H4 (cell line): Measurements from ENCODE around the gene MARVELD1. TPM values are rescaled to one million over a fixed set of nuclear protein-coding genes. Genes with fewer than 3 reads are reported as not detected.

Experiments used
- DNase-seq: peaks from one replicate; pipeline ENCODE4 v3.0.0-alpha.2; 2015; ENCODE audit warnings: low spot score
- total RNA-seq: library from RNA; depleted of rRNA; stranded (reverse); fragments of >200 nt; shearing (Covaris generic); gene quantifications from 2 replicates; pipeline ENCODE4 v1.2.3, GENCODE V29; 2014

The MARVELD1 gene
- total RNA-seq, 1 experiment from 2014 or later, result 46.1 TPM

DNA sequence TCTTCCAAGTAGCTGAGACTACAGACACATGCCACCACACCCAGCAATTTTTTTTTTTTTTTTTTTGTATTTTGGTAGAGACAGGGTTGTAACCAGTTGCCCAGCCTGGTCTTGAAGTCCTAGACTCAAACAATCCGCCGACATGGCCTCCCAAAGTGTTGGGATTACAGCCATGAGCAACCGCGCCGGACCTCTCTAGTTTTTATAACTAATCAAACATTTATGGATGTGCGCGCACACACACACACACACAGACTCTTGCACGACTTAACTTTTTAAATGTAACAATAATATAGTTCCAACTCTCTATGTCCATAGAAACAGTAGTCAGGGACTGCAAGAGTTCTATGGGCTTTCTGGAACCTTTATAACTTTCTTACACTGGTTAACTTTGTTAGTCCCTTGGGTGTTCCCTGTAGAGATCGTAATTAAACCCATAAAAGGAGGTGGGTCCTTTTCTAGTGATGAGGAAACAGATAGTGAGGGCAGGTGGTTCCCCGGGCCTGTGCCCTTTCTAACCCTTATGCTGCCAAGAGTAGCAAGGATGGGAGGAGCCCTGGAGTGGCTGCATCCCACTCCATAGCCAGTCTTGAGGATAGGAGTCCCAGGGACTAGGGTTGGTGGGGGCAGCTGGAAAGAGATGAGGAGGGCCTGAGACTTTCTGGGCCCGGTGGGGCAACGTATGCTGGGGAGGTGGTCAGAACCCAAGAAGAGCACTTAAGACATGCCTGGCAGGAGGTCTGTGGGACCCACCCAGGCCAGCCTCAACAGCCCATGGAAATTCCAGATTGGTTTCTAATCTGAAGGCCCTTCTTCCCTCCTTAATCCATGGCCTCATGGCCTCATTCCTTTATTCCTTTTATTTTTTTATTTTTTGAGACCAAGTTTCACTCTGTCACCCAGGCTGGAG lies 8.6 kb downstream of the MARVELD1 start:
- DNase-seq, result no peak

DNA sequence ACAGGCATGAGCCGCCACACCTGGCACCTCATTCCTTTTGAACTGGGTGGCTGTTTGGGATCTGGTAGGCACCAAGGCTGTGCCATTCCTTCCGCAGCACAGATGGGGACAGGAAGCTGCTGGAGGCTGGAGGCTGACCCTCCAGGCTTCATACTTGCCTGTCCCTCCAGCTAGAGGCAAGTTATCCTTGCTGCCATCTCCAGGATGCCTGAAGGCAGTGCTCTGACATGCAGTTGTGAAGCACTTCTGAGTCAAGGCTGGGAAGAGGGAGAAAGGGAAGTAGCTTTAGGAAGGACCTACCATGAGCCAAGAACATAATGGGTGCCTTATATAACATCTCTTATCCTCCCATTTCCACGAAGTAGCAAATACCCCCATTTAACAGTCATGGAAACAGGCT lies 9.5 kb downstream of the MARVELD1 start:
- DNase-seq, result no peak

GRCh38 chr10:97724341-97724941 lies 10.9 kb downstream of the MARVELD1 start:
- no peak for DNase-seq

DNA sequence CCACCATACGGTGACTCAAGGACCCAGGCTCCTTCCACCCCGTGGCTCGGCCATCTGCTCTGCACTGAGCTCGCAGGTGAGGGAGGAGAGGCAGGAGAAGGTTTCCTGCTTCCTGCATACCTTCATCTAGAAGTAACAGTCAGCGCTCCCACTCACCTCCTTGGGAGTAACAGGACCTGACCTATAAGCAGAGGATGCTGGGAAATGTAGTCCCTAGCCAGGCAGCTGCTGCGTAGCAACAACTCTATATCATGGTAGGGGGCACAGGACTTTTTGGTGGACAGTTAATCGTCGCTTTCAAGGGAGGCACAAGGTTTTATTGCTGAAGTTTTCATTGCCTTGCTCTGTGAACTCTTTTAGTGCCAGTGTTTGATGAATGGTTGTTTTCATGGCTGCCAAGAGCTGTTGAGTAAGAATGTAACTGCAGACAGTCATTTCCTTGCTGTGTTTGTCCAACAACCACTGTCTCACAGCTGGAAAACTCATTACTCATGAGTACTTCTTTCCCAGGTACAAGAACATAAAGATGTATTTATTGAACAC lies 13.2 kb downstream of the MARVELD1 start:
- no peak for DNase-seq

DNA sequence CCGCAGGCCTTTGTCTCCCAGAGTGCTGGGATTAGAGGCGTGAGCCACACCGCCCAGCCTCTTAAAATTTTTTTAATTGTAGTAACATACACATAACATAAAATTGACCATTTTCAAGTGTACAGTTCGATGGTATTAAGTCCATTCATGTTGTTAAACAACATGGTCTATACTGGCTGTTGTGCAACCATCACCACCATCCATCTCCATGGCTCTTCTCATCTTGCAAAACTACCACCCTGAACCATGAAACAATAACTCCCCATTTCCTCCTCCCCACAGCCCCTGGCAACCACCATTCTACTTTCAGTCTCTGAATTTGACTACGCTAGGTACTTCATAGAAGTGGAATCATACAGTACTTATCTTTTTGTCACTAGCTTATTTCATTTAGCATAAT lies 15.5 kb downstream of the MARVELD1 start:
- DNase-seq, result no peak

GRCh38 chr10:97731346-97732051 lies 18.0 kb downstream of the MARVELD1 start:
- peak; percentile 72 for DNase-seq

- no peak for DNase-seq
Observed at GRCh38 chr10:97732052-97732359, 18.5 kb downstream of the MARVELD1 start.

DNA sequence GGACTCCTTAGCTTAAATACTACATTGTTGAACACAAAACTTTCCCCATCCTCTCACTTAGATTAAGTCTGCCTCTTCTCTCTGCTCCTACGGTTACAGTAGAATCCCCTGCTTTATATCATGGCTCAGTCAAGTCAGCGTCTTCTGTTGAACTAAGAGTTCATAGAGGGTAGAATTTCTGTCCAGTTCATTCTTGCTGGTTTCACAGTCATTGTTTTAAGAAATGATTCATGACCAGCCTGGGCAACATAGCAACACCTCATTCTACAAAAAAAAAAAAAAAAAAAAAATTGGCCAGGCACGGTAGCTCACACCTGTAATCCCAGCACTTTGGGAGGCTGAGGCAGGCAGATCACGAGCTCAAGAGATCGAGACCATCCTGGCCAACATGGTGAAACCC lies 19.7 kb downstream of the MARVELD1 start:
- DNase-seq, result no peak

DNA sequence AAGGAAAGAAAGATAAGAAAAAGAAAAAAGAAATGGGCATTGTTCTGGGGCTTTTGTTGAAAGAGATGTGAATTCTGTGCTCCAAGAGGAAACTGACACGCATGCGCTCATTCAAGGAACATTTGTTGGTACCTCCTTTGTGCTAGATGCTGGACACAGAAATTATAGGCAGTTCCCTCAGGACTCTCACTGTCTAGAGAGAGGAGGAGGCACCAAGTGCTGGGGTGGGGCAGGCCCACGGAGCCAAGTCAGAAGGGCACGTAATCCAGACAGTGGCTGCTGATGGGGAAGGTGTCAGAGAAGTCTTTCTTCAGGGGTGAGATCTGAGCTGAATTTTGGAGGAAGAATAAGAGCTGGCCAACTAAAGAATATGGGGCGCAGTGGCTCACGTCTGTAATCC lies 20.5 kb downstream of the MARVELD1 start:
- DNase-seq, result no peak

DNA sequence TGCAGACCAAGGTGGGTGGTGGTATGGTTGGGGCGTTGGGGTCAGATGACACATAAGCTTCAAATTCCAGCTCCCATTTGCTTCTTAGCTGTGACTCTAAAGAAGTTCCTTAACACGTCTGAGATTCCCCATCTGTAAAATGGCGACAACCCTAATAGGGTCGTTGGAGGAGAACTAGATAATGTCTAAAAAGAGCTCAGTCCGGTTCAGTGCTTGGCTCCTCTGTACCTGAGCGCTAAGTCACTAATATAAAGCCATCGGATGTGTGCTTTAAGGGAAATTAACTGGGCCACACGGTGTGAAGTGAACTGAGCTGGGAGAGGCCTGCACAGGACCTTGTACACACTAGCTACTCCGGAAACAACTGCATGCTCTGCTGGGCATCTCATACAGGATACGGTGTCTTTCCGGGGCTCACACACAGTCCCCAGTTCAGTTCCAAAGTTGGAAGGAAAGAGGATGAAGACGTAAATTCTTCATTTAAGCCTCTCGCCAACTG lies 22.9 kb downstream of the MARVELD1 start:
- no peak for DNase-seq

GRCh38 chr10:97736902-97737769 lies 23.6 kb downstream of the MARVELD1 start, which contains the start of gene ZFYVE27:
Gene ZFYVE27 (plus strand): TSS chr10:97737128. CDS start chr10:97738478, 1,350 bp downstream.
- peak; percentile 95 for DNase-seq

DNA sequence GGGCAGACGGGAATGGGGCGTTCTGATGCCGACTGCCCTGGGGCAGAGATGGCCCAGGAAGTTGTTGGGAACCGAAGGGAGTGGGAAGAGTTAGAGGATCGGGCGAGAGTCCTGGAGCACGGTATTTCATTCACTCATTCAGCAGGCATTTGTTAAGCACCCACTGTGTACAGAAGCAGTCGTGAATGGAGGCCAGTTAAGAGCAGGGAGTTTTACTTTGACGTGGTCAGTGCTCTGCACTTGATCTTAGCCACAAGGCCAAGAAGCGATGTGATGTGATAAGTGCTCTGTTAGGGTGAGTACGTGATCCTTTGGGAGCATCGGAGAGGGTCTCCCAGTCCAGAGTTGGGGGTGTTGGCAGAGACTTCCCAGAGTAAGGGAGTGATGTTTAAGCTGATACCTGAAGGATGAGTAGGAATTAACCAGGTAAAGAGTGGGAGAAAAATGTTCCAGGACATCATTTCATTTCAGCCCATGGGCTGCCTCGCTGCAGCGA lies 24.3 kb downstream of the MARVELD1 start:
- DNase-seq, result no peak

- no peak for DNase-seq
Observed at GRCh38 chr10:97738616-97739015, 25.1 kb downstream of the MARVELD1 start.

DNA sequence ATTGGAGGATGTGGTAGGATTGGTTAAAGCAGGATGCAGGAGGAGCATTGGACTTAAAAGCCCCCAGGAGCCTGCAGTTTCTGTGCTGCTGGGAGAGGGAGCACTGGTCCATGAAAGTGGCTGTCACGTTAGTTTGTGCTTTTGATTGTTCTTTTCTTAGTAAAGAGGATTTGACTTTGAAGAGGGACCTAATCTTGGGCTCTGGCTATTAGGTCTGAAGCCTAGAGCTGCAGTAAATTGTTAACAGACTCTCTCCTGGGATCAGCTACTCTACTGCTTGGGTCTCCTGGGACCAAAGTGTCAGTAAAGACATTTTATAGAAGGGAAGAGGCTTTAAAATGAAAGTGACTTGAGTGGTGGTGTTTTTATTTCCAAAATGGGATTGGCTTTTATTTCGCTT lies 27.1 kb downstream of the MARVELD1 start:
- no peak for DNase-seq

DNA sequence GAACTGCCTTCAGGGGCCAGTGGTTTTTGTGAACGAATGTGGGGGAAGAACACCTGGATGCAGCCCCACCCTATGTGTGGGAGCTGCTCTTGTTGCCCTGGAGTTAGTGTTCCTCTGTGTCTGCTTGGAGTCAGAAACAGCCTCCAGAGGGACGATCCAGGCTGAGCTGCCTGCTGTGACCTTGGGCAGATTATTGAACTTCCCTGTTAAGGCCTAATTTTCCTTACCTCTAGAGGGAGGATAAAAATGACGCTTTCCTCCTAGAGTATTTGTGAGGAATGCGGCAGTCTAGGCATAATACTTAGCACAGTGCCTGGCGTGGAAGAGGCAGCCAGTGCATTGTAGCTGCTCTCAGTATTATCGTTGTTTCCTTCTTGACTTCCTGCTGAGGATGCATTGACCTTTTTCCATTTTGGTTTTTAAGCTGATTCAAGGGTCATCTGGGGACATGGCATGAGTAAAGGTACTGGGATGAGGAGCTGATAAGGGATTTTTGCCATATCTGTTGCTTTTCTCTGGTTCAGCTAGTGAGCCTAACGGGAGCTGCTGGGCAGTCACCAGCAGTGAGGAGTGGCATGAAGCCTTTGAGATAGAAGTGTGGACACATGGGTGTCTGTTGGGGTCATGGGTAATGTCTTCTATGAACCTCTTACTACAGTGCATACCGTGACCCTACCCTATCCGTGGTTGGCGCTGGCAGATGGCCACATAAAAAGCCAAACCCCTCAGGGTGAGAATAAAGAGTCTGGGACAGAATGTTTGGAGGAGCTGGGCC lies 29.8 kb downstream of the MARVELD1 start:
- no peak for DNase-seq

DNA sequence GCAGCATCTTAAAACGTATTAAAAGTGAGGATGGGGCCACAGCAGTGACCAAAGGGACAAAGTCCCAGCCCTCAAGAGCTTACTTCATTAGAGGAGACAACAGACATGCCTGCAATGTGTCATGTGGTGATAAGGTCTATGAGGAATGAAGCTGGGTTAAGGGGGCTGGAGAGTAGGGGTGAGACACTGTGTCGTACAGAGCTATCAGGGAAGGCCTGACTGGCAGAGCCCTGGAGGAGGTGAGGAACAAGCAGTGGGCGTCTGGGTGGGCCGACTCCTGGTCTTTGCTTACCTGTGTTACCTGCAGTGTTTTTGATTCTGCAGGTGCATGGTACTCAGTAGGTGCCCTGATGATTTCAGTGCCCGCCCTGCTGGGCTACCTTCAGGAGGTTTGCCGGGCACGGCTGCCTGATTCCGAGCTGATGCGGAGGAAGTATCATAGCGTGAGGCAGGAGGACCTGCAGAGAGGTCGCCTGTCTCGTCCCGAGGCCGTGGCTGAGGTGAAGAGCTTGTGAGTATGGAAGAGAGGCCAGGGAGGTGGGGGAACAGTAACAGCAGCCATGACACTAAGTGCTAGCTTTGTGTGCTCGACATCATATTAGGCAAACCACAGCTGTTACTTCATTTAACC lies 31.0 kb downstream of the MARVELD1 start:
- DNase-seq, result no peak

DNA sequence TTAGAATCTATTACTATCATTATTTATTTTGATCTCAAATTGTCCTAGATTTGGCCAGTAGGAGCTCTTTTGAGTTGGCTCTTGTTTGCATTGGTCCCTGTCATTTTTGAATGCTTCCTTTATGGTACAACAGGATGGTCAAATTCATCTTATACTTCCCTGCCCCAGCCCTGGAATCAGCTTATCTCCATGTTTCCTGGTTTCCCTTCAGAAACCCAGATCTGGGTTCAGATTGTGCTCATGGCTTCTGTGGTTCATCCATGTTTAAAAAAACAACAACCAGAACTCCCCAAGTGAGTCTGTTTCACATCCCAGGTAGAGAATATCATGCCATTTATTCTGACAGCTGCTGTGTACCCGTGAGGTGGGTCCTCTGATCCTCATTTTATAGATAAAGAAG lies 34.0 kb downstream of the MARVELD1 start:
- no peak for DNase-seq

DNA sequence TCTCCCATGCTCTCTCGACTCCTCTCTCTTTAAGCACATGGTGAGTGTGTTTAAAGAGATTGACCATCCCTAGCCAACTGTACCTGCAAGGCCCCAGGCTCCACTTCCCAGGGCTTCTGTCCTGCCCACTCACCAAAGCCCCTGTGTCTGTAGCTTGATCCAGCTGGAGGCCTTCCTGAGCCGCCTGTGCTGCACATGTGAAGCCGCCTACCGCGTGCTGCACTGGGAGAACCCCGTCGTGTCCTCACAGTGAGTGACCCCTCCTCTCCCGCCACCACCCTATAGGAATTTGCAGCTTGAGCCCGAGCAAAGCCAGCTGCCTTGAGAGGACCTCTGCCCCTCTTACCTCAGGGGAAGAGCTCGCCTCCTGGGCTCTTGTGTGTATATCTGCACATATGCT lies 34.6 kb downstream of the MARVELD1 start:
- DNase-seq, result no peak

DNA sequence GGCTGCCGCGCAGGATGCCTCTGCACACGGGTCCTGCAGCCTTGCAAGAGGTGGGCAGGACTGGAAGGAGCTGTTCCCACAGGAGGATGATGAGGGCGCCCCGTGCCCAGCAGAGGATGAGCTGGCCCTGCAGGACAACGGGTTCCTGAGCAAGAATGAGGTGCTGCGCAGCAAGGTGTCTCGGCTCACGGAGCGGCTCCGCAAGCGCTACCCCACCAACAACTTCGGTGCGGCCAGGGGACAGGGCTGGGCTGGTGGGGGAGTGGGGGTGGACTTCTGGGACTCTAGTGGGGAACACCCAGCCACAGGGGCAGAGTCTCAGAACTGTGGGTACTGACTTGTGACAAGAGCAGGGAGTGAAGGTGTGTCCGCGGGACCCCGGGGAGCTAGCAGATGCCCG lies 39.4 kb downstream of the MARVELD1 start:
- no peak for DNase-seq

DNA sequence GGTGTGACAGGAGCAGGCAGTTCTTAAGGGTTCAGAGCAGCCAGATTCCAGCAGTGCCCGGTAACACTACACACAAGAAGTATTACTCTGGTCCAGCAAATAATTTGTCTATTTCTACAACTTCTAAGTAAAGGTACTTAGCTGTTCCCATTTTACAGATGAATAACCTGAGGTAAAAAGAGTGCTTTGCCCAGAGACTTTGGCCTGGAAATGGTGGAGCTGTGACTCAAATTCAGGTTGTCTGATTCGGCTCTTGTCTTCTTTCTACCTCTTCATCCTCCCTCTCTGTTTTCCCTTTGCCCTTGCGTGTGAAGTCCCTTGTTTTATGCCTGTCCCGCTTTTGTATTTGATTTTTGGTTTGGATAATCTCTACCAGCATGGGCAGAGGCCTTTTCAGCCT lies 41.2 kb downstream of the MARVELD1 start:
- DNase-seq, result no peak
